ENCODE measurements around the gene SPECC1.
A peak's percentile ranks its signal among the peaks of the same experiment; 100 is the strongest.
"Not testable (repeated sequence)": the region's sequence is repeated elsewhere in the genome, so short reads cannot be mapped to it uniquely, and the experiment has no call there.

SPECC1 gene, protein sequence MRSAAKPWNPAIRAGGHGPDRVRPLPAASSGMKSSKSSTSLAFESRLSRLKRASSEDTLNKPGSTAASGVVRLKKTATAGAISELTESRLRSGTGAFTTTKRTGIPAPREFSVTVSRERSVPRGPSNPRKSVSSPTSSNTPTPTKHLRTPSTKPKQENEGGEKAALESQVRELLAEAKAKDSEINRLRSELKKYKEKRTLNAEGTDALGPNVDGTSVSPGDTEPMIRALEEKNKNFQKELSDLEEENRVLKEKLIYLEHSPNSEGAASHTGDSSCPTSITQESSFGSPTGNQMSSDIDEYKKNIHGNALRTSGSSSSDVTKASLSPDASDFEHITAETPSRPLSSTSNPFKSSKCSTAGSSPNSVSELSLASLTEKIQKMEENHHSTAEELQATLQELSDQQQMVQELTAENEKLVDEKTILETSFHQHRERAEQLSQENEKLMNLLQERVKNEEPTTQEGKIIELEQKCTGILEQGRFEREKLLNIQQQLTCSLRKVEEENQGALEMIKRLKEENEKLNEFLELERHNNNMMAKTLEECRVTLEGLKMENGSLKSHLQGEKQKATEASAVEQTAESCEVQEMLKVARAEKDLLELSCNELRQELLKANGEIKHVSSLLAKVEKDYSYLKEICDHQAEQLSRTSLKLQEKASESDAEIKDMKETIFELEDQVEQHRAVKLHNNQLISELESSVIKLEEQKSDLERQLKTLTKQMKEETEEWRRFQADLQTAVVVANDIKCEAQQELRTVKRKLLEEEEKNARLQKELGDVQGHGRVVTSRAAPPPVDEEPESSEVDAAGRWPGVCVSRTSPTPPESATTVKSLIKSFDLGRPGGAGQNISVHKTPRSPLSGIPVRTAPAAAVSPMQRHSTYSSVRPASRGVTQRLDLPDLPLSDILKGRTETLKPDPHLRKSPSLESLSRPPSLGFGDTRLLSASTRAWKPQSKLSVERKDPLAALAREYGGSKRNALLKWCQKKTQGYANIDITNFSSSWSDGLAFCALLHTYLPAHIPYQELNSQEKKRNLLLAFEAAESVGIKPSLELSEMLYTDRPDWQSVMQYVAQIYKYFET

DNA sequence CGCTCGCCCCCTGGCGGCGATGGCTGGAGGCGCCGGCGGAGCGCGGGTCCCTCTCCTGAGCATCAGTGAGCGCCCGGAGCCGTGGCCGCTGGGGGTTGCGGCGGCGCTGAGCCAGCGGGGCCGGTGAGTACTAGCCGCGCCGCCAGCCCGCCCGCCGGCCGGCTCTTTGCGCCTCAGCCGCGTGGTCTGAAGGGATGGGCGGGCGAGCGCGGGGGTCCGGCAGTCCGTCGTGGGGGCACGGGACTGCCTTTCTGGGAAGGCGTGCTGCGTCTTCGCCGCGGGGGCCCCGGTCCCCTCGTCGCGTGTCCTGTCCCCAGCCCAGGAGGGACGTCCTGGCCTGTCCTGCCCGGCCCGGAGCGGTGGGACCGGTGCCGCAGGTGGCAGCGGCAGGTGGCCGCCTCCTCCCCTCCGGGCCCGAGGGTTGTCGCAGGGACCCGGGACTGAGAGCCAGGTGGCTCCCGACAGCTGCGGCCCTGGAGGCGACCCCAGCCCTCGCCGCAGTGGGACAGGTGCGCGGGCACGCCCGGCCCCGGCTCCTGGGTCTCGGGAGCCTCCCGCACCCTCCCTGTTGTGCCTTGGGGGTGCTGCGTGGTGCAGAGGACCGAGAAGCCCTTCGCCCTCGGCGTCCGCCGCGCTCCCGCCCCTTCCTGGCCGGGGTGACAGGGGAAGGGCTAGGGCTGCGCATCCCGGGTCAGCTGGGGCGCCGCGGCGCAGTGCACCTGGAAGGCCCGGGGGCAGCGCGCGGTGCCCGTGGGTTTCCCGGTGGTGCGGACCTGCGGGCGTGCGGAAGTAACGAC, at the start of gene SPECC1:
Gene SPECC1 (plus strand): TSS at position 58 of the 797 bp plus-strand sequence. CDS start 87,293 bp downstream, outside the sequence.
- DNase-seq (ENCODE audit: low read depth), result peak; percentile 84

DNA sequence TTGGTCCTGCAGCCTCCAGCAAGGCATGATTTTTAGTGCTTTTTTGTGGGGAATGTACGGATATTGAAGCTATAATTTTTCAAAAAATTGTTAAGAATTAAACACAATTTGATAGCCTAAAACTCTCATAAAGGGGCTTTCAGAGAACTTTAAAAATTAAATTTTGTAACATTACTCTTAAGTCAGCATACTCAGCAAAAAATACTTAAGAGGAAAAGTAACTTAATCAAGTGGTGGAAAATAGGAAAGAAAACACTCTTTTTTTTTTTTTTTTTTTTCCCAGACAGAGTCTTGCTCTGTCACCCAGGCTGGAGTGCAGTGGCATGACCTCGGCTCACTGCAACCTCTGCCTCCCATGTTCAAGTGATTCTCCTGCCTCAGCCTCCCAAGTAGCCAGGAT, 46.2 kb upstream of the SPECC1 start:
- DNase-seq (ENCODE audit: low read depth), result not testable (repeated sequence)

DNA sequence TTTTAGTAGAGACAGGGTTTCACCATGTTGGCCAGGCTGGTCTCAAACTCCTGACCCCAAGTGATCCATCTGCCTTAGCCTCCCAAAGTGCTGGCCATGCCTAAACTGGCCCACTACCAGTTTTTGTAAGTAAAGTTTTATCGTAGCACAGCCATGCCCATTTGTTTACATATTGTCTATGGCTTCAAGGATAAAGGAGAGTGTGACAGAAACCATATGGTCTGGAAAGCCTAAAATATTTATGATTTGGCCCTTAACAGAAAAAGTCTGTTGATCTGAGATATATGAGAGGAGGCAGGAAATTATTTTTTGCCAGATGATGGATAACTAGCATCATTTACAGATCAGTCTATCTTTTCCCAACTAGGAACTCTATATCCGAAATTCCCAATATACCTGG, 36.0 kb upstream of the SPECC1 start:
- DNase-seq (ENCODE audit: low read depth), result no peak

DNA sequence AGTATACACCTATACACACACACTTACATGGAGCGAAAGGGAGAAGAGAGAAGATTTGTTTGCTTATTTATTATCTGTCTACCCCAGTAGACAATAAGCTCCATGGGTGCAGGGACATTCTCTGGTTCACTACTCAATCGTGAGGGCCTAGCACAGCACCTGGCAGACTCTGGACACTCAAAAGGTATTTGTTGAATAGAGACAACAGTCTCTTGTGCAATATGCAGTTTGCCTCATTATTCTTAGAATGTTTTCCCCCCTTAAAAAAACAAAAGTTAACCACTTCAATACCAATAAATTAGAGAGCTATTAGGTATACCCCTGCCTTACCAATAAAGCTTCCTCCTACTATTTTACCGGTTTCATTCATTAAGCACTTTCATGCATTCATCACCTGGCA, 33.6 kb upstream of the SPECC1 start:
- no peak for DNase-seq (ENCODE audit: low read depth)

DNA sequence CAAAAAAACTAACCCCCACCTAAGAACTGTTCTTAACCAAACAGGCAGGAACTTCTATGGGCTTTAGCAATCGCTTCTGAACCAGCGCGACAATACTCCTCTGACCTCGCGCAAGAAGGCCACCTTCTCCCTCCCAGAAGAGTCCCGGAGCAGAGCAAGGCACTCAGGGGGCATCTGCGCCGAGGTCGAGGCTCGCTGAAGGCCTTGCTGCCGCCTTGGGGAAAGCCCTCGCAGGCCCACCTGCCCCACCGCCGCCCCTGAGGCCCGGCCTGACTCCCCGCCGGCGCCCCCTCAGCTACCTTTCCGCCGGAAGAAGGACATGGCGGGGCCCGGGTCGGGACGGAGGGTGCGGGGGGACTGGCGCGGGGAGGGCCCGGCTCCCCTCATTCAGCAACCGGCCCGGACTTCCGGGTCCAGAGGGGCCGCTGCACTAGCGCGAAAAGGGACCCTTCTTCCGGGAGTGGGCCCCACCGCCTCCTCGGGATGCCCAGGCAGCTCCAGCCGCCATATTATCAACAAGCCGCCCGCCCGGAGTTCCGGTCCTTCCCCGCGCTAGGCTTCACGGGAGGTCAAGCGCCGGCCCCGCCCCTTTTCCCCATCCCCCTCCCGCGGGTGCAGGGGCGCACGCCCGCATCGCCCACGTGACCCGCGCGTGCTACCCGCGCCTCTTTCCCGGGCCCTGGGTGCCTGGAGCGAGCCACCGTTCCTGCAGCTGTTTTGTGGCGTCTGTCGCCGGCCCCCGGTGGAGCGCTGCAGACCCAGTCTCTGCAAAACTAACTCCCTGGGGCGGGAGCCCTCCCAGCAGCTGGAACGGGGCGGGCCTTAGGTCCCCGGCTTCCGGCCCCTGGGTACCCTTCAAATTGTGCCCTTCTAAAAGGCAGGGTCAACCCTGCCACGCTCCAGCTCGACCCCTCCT, 31.6 kb upstream of the SPECC1 start, which contains the start of gene AKAP10:
Gene AKAP10 (minus strand): TSS at position 536 of the 916 bp plus-strand sequence. CDS start 149 bp downstream, at position 387.
- peak; percentile 92 for DNase-seq (ENCODE audit: low read depth)

DNA sequence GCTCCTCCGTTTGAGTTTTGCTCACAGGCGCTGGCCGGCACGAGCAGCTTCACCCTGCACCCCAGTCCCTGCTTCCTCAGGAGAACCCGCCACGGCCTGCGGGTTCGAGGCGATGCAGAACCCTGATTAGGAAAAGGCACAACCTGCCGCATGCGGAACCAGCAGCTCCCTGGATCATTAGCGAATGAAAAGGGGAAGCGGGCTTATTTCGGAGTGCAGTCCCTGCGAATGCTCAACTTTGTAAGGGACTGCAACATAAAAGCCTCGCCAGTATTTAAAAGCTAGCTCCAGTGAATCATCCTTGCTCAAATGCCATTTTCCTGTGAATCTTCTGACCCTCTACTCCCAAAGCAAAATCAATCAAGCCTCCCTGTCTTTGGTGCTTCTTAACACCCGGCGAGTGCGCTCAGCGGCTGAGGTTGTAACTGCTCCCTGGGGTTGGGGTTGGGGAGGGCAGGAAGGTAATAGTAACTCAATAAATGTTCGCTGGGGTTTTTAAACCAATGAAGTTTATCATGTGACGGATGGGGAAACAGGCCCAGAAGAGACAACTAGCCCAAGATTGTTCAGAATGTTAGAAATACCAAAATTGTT, 30.9 kb upstream of the SPECC1 start:
- no peak for DNase-seq (ENCODE audit: low read depth)

DNA sequence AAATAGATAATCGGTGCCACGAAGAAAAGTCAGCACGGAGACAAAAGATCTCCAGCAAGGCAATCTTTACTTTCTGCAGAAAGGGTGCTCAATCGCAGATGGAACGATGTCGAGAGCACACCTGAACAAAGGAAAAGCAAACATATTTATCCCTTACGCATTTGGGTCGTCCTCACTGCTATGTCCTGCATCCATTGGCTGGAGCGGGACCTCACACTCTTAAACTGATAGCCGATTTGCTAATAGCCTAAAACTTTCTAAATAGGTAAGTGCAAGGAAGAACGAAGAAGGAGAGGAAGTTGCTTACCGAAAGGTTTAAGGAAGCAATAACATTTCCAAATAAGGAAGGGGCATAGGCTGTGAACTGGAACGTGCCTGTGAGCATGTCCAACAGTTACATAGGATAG, 30.4 kb upstream of the SPECC1 start:
- no peak for DNase-seq (ENCODE audit: low read depth)

DNA sequence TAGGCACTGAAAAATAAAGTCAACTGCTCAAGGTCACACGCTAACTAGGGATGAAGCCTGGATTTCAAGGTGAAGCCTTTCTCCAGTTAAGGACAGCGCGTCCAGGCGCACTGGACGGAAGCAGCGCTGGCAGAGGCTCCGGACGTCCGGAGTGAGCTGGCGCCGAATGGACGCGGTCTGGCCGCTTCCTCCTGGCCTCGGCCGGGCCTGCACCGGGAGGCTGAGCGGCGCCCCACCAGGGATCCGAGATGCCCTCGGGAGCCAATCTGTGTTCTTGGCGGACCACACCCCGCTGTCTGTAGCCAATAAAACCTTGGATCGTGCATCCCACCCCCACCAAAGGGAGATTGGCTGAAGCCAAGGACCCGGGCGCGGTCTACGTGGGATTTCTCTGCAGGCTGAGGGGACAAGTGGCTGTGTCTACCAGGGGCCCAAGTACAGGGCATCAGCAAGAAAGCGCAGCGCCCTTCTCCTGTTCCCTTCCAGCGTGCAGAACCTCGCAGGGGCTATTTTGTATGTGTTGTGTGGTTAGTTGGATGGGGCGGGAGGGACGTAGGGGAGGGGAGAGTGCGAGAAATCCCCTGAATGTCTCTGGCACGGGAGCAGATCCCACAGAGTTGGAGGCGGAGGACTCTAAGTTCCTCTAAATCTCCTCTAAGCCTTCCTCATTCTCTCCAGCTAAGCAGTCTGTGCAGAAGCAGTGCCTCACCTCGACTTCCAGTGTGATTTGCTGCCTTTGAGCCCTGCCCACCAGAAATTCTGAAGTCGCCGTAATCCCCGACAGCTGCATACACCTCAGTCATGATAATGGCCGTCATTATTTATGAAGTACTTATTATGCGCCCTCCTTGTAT, 29.0 kb upstream of the SPECC1 start:
- DNase-seq (ENCODE audit: low read depth), result no peak

DNA sequence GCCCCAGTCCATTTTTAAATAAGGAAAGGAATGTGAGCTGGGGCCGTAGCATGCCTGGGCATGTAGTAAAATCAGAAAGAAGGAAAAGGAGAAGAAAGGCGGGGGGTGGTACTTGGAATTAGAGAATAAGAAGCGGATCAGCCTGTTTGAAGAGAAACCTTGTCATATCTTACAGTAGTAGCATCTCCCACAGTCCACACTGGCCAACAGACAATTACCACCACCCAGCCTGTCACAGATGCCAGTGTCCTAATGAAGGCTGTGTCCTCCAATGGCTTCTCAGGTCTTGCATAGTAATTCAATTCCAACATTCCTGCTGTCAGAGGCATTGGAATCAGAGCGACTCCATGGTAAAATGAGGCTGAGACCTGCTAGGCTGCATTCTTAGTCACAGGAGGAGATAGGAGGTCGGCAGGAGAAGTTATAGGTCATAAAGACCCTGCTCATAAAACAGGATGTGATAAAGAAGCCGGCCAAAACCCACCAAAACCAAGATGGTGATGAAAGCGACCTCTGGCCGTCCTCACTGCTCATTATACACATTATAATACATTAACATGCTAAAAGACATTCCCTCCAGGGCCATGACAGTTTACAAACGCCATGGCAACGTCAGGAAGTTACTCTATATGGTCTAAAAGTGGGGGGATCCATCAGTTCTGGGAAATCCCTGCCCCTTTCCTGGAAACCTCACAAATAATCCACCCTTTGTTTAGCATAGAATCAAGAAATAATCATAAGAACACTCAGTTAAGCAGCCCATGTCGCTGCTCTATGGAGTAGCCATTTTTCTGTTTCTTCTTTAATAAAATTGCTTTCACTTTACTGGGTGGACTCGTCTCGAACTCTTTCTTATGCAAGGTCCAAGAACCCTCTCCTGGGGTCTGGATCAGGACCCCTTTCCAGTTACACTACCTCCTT, 22.0 kb upstream of the SPECC1 start:
- DNase-seq (ENCODE audit: low read depth), result no peak

DNA sequence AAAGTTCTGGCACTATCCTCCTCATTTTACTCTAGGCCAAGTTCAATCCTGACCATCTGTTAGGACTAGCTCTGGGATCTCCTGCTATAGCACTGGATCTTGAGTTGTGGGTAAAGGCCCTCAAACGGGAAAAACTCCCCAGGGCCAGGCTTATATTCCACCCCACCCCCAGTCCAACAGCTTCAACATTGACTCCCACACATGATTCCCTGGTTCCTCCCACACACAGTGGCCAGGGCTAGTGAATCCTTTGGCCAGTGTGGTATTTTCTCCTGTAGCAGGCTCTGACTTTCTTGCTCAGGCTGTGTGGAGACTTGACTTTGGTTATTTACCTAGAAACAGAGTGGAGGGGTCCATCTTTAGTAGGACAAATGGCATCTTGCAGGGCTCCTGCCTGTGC, 21.3 kb upstream of the SPECC1 start:
- no peak for DNase-seq (ENCODE audit: low read depth)

DNA sequence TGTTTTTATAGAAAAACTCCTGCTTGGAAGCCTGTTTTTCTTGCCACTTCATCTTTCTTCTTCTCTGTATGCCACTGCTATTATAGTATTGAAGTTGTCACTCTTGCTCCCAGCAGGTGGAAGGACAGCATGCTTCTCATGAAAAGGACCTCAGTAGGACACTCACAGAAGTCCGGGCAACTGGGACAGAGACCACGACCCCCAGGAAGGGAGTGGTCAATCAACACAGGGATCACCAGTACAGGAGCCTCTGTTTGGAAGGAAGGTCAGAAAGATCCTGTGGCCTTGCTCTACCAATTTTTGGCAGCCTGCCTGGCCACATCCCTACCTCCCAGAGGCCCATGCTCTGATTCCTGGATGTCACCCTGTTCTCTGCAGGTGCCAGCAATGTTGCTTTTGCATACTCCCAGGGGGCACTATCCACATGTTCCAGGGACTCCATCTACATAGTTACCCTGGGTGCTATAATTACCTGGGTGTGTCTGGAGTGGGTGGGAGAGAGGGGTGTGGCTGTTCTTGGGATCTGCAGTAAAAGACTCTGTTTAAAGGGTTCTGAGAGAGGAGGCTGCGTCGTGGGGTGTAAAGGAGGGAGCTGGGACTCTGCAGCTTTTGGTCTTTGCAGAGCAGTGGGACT, 17.8 kb upstream of the SPECC1 start:
- no peak for DNase-seq (ENCODE audit: low read depth)

DNA sequence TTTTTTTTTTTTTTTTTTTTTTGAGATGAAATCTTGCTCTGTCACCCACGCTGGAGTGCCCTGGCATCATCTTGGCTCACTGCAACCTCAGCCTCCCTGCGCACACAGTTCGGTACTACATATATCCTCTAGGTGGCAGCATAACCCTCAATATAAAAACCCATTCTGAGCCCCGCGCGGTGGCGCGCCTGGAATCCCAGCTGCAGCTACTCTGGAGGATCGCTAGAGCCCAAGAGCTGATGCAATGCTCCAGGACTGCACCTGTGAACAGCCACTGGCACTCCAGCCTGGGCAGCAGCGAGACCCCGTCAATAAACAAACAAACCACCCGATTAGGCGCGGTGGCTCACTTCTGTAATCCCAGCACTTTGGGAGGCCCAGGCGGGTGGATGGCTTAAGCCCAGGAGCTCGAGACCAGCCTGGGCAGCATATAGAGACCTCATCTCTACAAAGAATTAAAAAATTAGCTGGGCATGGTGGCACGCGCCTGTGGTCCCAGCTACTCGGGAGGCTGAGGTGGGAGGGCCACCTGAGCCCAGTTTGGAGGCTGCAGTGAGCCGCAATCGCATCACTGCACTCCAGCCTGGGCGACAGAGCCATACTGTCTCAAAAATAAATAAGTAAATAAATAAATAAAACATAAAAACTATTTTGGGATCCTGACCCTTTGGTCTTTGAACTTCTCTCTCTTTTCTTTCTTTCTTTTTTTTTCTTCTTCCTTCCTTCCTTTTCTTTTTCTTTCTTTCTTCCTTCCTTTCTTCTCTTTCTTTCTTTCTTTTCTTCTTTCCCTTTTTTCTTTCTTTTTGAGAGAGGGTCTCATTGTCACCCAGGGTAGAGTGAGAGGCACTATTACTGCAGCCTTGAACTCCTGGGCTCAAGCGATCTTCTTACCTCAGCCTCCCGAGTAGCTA, 16.1 kb upstream of the SPECC1 start:
- peak; percentile 53 for DNase-seq (ENCODE audit: low read depth)

DNA sequence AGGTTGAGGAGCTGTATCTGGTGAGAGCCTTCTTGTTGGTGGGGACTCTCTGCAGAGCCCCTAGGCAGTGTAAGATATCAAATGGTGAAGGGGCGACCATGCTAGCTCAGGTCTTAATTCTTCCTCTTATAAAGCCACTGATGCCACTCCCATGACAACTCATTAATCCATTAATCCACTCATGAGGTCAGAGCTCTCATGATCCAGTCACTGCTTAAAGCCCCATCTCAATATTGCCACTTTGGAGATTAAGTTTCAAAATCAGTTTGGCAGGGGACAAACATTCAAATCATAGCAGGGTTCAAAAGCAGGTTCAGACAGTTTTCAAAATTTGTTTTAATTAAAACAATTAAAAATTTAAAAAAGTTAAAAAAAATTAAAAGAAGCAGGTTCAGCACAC, 13.1 kb upstream of the SPECC1 start:
- no peak for DNase-seq (ENCODE audit: low read depth)

DNA sequence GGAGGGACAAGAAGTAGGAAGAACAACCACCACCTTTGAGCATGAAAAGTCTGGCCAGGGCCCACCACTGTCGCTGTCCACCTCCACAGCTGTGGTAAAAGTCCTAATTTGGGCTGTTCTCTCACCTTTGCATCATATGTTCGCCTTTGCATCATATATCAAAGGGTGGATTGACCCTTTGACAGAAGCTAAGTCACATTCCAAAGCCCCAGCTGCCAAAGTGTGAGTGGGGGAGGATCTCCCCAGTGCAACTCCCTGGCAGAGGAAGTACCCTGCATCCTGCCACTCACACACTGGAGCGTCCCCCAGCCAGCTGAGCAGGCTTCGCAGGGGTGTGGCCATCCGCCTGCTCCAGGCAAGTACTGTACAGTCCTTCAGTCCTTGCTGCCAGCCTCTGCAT, 12.7 kb upstream of the SPECC1 start:
- DNase-seq (ENCODE audit: low read depth), result no peak

DNA sequence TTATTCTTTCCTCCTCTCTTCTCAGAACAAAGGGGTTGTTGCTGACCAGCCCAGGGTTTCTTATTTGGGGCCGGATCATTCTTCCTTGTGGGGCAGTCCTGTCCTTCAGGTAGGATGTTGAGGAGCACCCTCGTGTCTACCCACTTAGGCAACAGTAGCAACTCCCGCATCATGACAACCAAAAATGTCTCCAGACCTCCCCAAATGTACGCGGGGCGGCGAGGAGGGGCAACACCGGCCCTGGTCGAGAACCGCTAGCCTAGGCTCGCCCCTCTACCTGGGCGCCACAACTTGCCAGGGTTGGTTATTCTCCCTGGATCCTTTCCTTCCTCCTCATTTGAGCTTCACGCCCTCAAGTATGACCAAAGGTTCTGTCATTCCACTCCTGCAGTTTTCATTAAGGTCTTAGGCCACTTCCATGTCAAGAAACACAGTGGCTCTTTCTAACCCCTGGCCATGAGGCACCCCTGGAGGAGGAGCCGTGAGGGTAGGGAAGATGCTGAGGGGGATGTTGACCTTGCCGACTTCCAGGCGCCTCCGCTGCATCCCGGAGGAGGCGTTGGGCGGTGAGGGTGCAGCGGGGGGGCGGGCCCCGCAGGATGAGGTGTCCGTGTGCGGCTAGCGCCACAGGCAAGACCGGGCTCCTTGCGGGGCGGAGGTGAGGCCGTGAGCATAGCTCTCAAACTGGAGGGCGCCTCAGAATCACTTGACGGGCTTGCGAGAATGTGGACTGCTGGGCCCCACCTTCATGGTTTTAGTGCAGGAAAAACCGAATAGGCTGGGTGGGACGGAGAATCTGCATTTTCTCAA, 712 bp upstream of the SPECC1 start:
- no peak for DNase-seq (ENCODE audit: low read depth)

DNA sequence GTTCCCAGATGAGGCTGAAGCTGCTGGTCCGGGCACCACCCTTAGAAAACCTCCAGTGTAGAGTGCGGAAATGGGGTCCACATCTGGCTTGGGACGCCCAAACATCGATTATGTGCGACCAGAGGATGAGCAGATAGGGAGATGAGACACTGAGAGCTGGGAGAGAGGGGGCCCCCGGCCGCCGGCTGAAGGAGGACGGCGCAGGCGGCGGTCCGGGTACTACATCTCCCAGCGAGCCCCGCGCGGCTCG, 182 bp upstream of the SPECC1 start:
- no peak for DNase-seq (ENCODE audit: low read depth)

Measured in activated T-helper 9 cell treated with anti-CD3 and anti-CD28 coated beads, Interleukin-2, amount 50 U/mL, for 16 hours (primary cell).